Transverse colon (tissue), 4 donors: ENCODE data around the gene ZBTB46. TPM values are rescaled to one million over a fixed set of nuclear protein-coding genes. Genes with fewer than 3 reads are reported as not detected.

Experiments
- DNase-seq: peaks from one replicate; pipeline ENCODE4 v3.0.0-alpha.2; 2019
- H3K27ac ChIP-seq, 4 donors: fragments of 200-600 bp; sonication (generic); 2 replicates each; pipeline ENCODE4 v1.5.1; 2016 to 2018; ENCODE audit warnings: inconsistent platforms in 4 of 4
- H3K27me3 ChIP-seq: fragments of 200-600 bp; sonication (generic); 2 replicates; pipeline ENCODE4 v1.5.1; 2017; ENCODE audit warnings: inconsistent platforms
- H3K36me3 ChIP-seq, 4 donors: fragments of 200-600 bp; sonication (generic); 2 replicates each; pipeline ENCODE4 v1.5.1; 2017 to 2019; ENCODE audit warnings: inconsistent platforms in 4 of 4
- H3K4me1 ChIP-seq, 4 donors: fragments of 200-600 bp; sonication (generic); 2 replicates each; pipeline ENCODE4 v1.5.1; 2017 to 2020; ENCODE audit warnings: inconsistent platforms in 4 of 4
- H3K4me3 ChIP-seq, 4 donors: fragments of 200-600 bp; sonication (generic); 1 replicate in 1 of 4; 2 replicates in 3 of 4; pipeline versions ENCODE4 v1.5.1 to v1.6.1; 2017 to 2019; ENCODE audit warnings: inconsistent platforms in 4 of 4
- H3K9me3 ChIP-seq, 2 donors: fragments of 200-600 bp; sonication (generic); 2 replicates each; pipeline ENCODE4 v1.5.1; 2017 to 2019; ENCODE audit warnings: inconsistent platforms in 2 of 2
- EP300 ChIP-seq: sonication (generic); formaldehyde crosslinking; IDR thresholded peaks from one replicate; pipeline ENCODE4 v1.6.1; 2017; ENCODE audit warnings: antibody characterized with exemption, low read depth
- POLR2A ChIP-seq: fragments of 450-650 bp; IDR thresholded peaks from one replicate; pipeline ENCODE4 v1.6.1; 2016; ENCODE audit warnings: antibody characterized with exemption, mild to moderate bottlenecking, moderate library complexity
- POLR2AphosphoS5 ChIP-seq, 3 donors: sonication (generic); formaldehyde crosslinking; IDR thresholded peaks; one replicate each; pipeline ENCODE4 v1.6.1; 2016; ENCODE audit warnings: antibody characterized with exemption in 3 of 3
- WGBS, 2 donors: methylation state at CpG; one replicate each; pipeline ENCODE4 v1.1.5; 2018; ENCODE audit warnings: low coverage in 1 of 2; 5-methylcytosine and 5-hydroxymethylcytosine counted together
- in situ Hi-C, 4 donors: fragments of 200-750 bp; cut with MboI; loops; one replicate each; pipeline versions ENCODE4 v1.15.0 to v1.15.1; 2017; ENCODE audit warnings: low sequenced_read_pairs in 3 of 4, low pct_ligation_motif_present in 1 of 4, low pct_unique_long_range_greater_than_20kb in 1 of 4
- intact Hi-C: fragments of 100-400 bp; cut with DNase I; formaldehyde crosslinking; loops from one replicate; pipeline ENCODE4 v1.15.1; 2023; ENCODE audit warnings: low total_unique reads
- total RNA-seq, 4 donors: library from RNA; depleted of rRNA; stranded (reverse); fragments of >200 nt; gene quantifications; one replicate each; pipeline ENCODE4 v1.1.0, GENCODE V29; 2016
- TF ChIP-seq, protein P1 (sequence below), 5 experiments: fragments of 200-600 bp in 3 of 5; fragments of 450-650 bp in 2 of 5; sonication (generic) in 3 of 5; IDR thresholded peaks; 1 replicate in 2 of 5; 2 replicates in 3 of 5; pipeline ENCODE4 v1.5.1; 2016 to 2017; ENCODE audit warnings: antibody characterized with exemption in 5 of 5, inconsistent platforms in 3 of 5, mild to moderate bottlenecking in 2 of 5, moderate library complexity in 1 of 5

The ZBTB46 gene, protein sequence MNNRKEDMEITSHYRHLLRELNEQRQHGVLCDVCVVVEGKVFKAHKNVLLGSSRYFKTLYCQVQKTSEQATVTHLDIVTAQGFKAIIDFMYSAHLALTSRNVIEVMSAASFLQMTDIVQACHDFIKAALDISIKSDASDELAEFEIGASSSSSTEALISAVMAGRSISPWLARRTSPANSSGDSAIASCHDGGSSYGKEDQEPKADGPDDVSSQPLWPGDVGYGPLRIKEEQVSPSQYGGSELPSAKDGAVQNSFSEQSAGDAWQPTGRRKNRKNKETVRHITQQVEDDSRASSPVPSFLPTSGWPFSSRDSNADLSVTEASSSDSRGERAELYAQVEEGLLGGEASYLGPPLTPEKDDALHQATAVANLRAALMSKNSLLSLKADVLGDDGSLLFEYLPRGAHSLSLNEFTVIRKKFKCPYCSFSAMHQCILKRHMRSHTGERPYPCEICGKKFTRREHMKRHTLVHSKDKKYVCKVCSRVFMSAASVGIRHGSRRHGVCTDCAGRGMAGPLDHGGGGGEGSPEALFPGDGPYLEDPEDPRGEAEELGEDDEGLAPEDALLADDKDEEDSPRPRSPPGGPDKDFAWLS
- 1 to 10 TPM; 2.3 to 6.0 (median 5.3) TPM for total RNA-seq

DNA sequence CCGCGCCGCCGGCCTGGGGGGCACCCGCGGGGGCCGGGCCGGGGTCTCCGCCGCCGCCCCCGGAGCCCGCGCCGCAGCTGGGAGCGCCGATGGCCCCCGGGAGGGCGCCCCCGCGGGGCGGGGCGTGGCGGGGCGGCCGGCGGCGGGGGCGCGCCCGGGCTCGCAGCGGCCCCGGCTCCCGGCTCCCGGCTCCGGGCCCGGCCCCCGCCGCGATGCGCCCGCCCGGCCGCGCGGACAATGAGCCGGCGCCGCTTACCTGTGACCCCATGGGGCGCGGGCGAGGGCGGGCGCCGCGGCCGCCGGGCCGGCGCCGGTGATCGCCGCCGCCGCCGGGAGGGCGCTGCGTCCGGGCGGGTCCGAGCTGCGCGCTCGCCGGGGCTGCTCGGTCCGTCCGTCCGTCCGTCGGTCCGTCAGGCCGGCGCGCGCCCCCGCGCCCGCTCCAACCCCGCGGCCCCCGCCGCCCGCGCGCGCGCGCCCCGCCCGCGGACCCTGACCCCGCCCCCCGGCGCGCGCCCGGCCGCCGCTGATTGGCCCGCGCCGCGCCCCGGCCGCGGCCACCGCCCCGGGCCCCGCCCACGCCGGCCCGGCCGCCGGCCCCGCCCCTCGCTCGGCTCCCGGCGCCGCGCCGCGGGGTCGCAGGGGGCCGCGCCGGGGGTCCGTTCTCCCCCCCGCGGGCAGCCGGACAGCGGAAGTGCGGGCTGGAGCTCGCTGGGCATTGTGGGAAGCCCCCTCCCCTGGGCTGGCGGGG, at the start of gene ZBTB46:
ZBTB46 (minus strand) TSS at position 424 of the 748 bp plus-strand sequence. CDS start 40,507 bp downstream, outside the sequence.
- Histone ChIP-seq H3K9me3 (no peaks in the 10 kb centered on the region), H3K36me3 (no peaks in the 10 kb centered on the region), H3K4me3 (peak within 1 kb of the TSS; percentile 34 to 56 (median 54)), H3K27me3 (peaks cover 56% of the 10 kb centered on the region), H3K27ac (peak within 1 kb of the TSS; percentile 59 to 74 (median 68)), H3K4me1 (peaks cover 5 to 37% (median 34%) of the 10 kb centered on the region in 4 donors)
- TF ChIP-seq EP300 (no peak), POLR2AphosphoS5 (IDR thresholded peaks at IDR 0.05) (no peak), POLR2A (no peak)
- TF ChIP-seq, protein P1, sequence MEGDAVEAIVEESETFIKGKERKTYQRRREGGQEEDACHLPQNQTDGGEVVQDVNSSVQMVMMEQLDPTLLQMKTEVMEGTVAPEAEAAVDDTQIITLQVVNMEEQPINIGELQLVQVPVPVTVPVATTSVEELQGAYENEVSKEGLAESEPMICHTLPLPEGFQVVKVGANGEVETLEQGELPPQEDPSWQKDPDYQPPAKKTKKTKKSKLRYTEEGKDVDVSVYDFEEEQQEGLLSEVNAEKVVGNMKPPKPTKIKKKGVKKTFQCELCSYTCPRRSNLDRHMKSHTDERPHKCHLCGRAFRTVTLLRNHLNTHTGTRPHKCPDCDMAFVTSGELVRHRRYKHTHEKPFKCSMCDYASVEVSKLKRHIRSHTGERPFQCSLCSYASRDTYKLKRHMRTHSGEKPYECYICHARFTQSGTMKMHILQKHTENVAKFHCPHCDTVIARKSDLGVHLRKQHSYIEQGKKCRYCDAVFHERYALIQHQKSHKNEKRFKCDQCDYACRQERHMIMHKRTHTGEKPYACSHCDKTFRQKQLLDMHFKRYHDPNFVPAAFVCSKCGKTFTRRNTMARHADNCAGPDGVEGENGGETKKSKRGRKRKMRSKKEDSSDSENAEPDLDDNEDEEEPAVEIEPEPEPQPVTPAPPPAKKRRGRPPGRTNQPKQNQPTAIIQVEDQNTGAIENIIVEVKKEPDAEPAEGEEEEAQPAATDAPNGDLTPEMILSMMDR (IDR thresholded peaks at IDR 0.05) = no peak
- in situ Hi-C loops (no loop called here), intact Hi-C loops (no loop called here)
- 3% methylated on average over 6 of the region's 147 CpGs; no CpG with 5 or more reads in 1 of the 2 donors for WGBS, 2 donors
- DNase-seq = peak; percentile 66

DNA sequence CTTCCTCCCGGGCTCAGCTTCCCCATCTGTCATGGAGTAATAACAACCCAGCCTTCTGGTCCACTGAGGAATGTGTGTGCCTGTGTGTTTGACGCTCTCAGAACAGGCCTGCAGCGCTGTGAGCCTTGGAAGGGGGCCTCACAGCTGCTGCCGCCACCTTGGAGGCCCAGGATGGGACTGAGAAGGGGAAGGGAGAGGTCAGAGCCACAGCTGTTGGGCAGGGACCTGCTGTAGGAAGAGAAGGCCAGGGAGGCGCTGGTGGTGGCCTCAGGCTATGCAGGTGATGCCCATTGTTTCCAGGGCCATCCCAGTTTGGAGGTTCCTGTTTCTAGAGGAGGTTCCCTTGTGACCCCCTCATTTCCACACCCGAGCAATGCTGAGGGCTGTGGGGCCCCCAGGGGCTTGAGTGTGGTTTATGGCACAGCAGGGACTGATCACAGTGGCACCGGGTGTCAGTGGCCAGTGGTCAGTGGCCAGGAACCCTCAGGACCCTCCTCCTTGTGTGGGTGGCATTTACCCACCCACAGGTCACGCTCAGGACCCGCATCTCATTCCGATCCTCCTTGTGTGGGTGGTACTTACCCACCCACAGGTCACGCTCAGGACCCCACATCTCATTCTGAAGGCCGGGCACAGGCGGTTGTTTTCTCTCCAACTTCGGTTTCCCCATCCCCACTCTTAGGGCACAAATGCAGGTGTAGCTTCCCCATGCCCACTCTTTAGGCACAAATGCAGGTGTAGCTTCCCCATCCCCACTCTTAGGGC, 48.0 kb upstream of the ZBTB46 start:
- DNase-seq = no peak
- Histone ChIP-seq H3K4me3 (no peak overlapping the region), H3K4me1 (no peaks in the 10 kb centered on the region), H3K9me3 (no peaks in the 10 kb centered on the region), H3K27ac (no peak overlapping the region), H3K27me3 (no peaks in the 10 kb centered on the region), H3K36me3 (peaks cover 0 to 35% (median 17%) of the 10 kb centered on the region in 4 donors)
- in situ Hi-C loops = no loop called here
- intact Hi-C loops = no loop called here
- no peak for TF ChIP-seq POLR2A
- no peak for TF ChIP-seq POLR2AphosphoS5 (IDR thresholded peaks at IDR 0.05)
- TF ChIP-seq, protein P1 (IDR thresholded peaks at IDR 0.05) = no peak
- TF ChIP-seq EP300 = no peak
- WGBS, 2 donors = 93% methylated on average over 3 to 14 of the region's 14 CpGs

GRCh38 chr20:63877755-63878470, 46.8 kb upstream of the ZBTB46 start:
- Histone ChIP-seq H3K36me3 (peaks cover 0 to 40% (median 16%) of the 10 kb centered on the region in 4 donors), H3K9me3 (no peaks in the 10 kb centered on the region), H3K4me1 (no peaks in the 10 kb centered on the region), H3K27ac (no peak overlapping the region), H3K4me3 (no peak overlapping the region), H3K27me3 (no peaks in the 10 kb centered on the region)
- in situ Hi-C loops = no loop called here
- WGBS, 2 donors = 93 to 94% methylated on average over 19 to 27 of the region's 32 CpGs
- no peak for TF ChIP-seq POLR2A
- no peak for TF ChIP-seq POLR2AphosphoS5 (IDR thresholded peaks at IDR 0.05)
- TF ChIP-seq EP300 = no peak
- TF ChIP-seq, protein P1 (IDR thresholded peaks at IDR 0.05) = no peak
- intact Hi-C loops = no loop called here
- no peak for DNase-seq
